Stomach (tissue), 9 donors: ENCODE results near the gene WNT9A. TPM values are rescaled to one million over a fixed set of nuclear protein-coding genes. Genes with fewer than 3 reads are reported as not detected.

ENCODE experiments used
- DNase-seq, 2 donors: peaks; one replicate each; pipeline versions ENCODE4 v3.0.0 to v3.0.0-alpha.2; 2013 to 2019
- H3K27ac ChIP-seq, 5 donors: fragments of 200-600 bp in 4 of 5; sonication (generic) in 4 of 5; one replicate each; pipeline ENCODE4 v1.5.1; 2013 to 2019; ENCODE audit warnings: mild to moderate bottlenecking in 1 of 5, moderate library complexity in 1 of 5
- H3K27me3 ChIP-seq, 3 donors: fragments of 200-600 bp; sonication (generic); one replicate each; pipeline ENCODE4 v1.5.1; 2017 to 2019; ENCODE audit warnings: mixed run types in 1 of 3
- H3K36me3 ChIP-seq, 4 donors: fragments of 200-600 bp; sonication (generic); 1 replicate in 3 of 4; 2 replicates in 1 of 4; pipeline ENCODE4 v1.5.1; 2016 to 2019
- H3K4me1 ChIP-seq, 4 donors: fragments of 200-600 bp; sonication (generic); one replicate each; pipeline ENCODE4 v1.5.1; 2016 to 2019
- H3K4me3 ChIP-seq, 4 donors: fragments of 200-600 bp; sonication (generic) in 3 of 4; one replicate each; pipeline ENCODE4 v1.5.1; 2016 to 2019; ENCODE audit warnings: mild to moderate bottlenecking in 1 of 4
- H3K9me3 ChIP-seq, 4 donors: fragments of 200-600 bp; sonication (generic); one replicate each; pipeline ENCODE4 v1.5.1; 2016 to 2019
- EP300 ChIP-seq: sonication (generic); formaldehyde crosslinking; IDR thresholded peaks from one replicate; pipeline ENCODE4 v1.6.1; 2017; ENCODE audit warnings: antibody characterized with exemption
- POLR2A ChIP-seq, 4 donors: fragments of 450-650 bp; IDR thresholded peaks; one replicate each; pipeline ENCODE4 v1.6.1; 2016; ENCODE audit warnings: antibody characterized with exemption in 4 of 4, control low read depth in 2 of 4, mild to moderate bottlenecking in 1 of 4, moderate library complexity in 1 of 4
- POLR2AphosphoS5 ChIP-seq, 3 donors: sonication (generic); formaldehyde crosslinking; IDR thresholded peaks; one replicate each; pipeline ENCODE4 v1.6.1; 2016; ENCODE audit warnings: antibody characterized with exemption in 3 of 3
- WGBS, 5 donors: extraction: QIAGEN DNeasy Blood & Tissue Kit in 3 of 5; methylation state at CpG; one replicate each; pipeline versions ENCODE4 v1.1.5 to v1.1.7; 2013 to 2018; 5-methylcytosine and 5-hydroxymethylcytosine counted together
- intact Hi-C: fragments of 100-400 bp; cut with DNase I; formaldehyde crosslinking; loops from one replicate; pipeline ENCODE4 v1.15.1; 2023; ENCODE audit warnings: low total_unique reads
- polyA plus RNA-seq, 3 donors: library from polyadenylated mRNA; stranded (reverse); fragments of 200-250 nt; gene quantifications; one replicate each; pipeline ENCODE4 v1.2.3, GENCODE V29; 2013
- total RNA-seq, 5 donors: library from RNA; depleted of rRNA; stranded (reverse); fragments of >200 nt; gene quantifications; one replicate each; pipeline versions ENCODE4 v1.1.0 to v1.2.3, GENCODE V29; 2014 to 2016
- TF ChIP-seq, protein P1 (sequence below), 7 experiments: fragments of 450-650 bp in 4 of 7; fragments of 200-600 bp in 3 of 7; sonication (generic) in 3 of 7; IDR thresholded peaks; one replicate each; pipeline ENCODE4 v1.5.1; 2016 to 2019; ENCODE audit warnings: antibody characterized with exemption in 7 of 7, control low read depth in 2 of 7, mild to moderate bottlenecking in 1 of 7
- donor health status: healthy with polysubstance abuse.
- donor health status: Bipolar disorder and iron deficiency.
- donor health status: healthy.

The WNT9A gene
- total and polyA plus RNA-seq, 8 donors, result 1.1 to 22.2 (median 3.0) TPM

DNA sequence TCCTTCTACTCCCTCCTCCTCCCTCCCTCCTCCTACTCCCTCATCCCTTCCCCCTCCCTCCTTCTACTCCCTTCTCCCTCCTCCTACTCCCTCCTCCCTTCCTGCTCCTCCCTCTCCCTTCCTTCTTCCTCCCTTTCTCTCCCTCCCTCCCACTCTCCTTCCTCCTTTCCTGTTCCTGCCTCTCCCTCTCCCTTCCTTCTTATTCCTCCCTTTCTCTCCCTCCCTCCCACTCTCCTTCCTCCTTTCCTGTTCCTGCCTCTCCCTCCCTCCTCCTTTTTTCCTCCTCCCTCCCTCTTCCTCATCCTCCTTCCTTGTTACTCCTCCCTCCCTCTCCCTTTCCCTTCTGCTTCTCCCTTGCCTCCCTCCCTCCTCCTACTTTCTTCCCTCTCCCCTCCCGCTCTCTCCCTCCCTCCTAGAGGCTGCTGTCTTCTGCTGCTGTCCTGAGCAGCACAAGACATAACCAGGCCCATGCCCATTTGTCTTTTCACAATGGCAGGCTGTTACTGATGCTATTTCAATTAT, 41.1 kb downstream of the WNT9A start:
- 85 to 93% (median 92%) methylated on average over 1 of the region's 1 CpG for WGBS, 5 donors
- H3K27ac ChIP-seq, result no peak overlapping the region
- H3K9me3 ChIP-seq, result no peaks in the 10 kb centered on the region
- TF ChIP-seq EP300 (no peak), POLR2A (IDR thresholded peaks at IDR 0.05) (no peak), POLR2AphosphoS5 (IDR thresholded peaks at IDR 0.05) (no peak)
- TF ChIP-seq, protein P1, sequence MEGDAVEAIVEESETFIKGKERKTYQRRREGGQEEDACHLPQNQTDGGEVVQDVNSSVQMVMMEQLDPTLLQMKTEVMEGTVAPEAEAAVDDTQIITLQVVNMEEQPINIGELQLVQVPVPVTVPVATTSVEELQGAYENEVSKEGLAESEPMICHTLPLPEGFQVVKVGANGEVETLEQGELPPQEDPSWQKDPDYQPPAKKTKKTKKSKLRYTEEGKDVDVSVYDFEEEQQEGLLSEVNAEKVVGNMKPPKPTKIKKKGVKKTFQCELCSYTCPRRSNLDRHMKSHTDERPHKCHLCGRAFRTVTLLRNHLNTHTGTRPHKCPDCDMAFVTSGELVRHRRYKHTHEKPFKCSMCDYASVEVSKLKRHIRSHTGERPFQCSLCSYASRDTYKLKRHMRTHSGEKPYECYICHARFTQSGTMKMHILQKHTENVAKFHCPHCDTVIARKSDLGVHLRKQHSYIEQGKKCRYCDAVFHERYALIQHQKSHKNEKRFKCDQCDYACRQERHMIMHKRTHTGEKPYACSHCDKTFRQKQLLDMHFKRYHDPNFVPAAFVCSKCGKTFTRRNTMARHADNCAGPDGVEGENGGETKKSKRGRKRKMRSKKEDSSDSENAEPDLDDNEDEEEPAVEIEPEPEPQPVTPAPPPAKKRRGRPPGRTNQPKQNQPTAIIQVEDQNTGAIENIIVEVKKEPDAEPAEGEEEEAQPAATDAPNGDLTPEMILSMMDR (IDR thresholded peaks at IDR 0.05), result no peak
- no peak for DNase-seq
- no peak overlapping the region for H3K4me3 ChIP-seq
- H3K27me3 ChIP-seq, result no peaks in the 10 kb centered on the region
- intact Hi-C loops, result no loop called here
- peaks cover 0 to 5% (median 0%) of the 10 kb centered on the region in 4 donors for H3K4me1 ChIP-seq
- H3K36me3 ChIP-seq, result no peaks in the 10 kb centered on the region

DNA sequence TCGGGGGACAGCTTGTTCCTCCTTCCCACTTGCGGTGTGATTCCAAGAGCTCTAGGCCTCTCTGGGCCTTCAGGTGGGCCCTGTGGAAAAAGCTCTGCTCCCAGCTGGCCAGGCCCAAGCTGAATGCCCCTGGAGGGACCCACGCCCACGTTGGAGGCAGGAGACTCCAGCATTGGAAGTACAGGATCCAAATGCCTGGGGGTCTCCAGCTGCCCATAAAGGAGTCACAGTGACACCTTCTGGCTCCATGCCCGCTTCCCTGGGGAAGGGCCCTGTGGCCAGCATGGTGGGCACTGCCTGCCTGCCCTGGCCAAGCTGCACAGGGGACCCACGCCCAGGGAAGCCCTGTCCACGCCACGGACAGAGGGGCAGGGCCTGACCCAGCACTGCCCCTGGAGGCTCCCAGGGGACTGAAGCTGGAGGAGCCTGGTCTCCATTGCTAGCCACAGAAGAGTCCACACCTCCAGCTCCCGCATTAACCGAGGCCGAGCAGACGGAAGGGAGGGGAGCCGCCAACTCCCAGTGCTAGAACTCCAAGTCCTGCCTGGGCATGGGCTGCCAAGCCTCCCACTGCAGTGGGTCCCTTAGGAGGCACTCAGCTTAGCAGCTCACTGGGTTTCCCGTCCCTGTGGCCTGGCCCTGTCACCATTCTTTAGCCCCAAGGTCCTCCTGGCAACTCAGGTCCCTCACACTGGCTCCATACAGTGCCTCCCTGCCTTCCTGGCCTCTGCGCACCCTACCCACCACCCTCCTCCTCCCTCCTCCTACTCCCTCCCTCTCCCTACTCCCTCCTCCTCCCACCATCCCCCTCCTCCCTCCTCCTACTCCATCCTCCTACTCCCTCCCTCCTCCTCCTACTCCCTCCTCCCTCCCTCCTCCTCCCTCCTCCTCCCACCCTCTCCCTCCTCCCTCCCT, 41.9 kb downstream of the WNT9A start:
- intact Hi-C loops, result no loop called here
- Histone ChIP-seq H3K36me3 (no peaks in the 10 kb centered on the region), H3K27ac (no peak overlapping the region), H3K9me3 (no peaks in the 10 kb centered on the region), H3K4me1 (peaks cover 0 to 5% (median 0%) of the 10 kb centered on the region in 4 donors), H3K27me3 (no peaks in the 10 kb centered on the region), H3K4me3 (no peak overlapping the region)
- TF ChIP-seq, protein P1 (IDR thresholded peaks at IDR 0.05), result no peak
- no peak for TF ChIP-seq POLR2A (IDR thresholded peaks at IDR 0.05)
- no peak for TF ChIP-seq EP300
- no peak for TF ChIP-seq POLR2AphosphoS5 (IDR thresholded peaks at IDR 0.05)
- WGBS, 5 donors, result 74 to 85% (median 81%) methylated on average over 11 to 15 of the region's 15 CpGs
- DNase-seq, result no peak

DNA sequence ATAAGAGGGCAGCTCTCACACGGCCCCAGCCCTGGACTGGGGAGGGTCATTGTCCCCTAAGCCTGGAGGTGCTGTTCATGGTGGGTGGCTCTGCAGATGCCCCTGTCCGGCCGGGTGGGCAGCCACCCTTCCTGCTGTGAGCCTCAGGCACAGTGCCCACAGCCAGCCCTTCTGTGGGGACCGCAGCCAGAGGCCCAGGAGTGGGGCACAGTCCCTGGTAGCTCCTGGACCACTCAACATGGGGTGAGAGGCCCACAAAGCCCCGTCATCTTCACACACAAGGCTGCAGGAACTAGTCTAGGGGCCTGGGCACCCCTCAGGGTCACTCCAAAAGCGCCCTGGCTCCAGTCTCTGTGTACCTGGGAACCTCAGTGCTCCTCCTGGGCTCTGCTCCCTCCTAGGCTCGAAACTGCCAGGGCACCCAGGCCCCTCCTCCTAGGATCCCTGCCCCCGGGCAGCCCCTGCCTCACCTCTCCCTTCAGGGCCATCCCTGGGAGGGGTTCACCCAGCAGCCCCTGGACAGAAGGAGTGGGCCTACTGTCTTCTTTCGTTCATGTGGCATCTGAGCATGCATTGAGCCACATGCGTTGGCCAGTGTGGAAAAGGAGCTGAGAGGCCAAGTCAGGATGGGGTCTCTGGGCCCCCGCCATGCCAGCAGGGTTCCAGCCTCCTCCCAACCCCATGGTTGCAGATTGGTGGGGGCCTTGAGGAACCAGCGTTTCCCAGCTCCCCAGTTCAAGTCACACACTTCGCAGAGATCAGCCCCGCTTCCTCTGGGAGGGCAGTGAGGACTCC, 43.0 kb downstream of the WNT9A start:
- Histone ChIP-seq H3K4me3 (no peak overlapping the region), H3K36me3 (no peaks in the 10 kb centered on the region), H3K27ac (no peak overlapping the region), H3K4me1 (no peaks in the 10 kb centered on the region), H3K9me3 (no peaks in the 10 kb centered on the region), H3K27me3 (no peaks in the 10 kb centered on the region)
- TF ChIP-seq POLR2A (IDR thresholded peaks at IDR 0.05), result no peak
- TF ChIP-seq POLR2AphosphoS5 (IDR thresholded peaks at IDR 0.05), result no peak
- no peak for TF ChIP-seq EP300
- DNase-seq, result no peak
- intact Hi-C loops, result no loop called here
- 79 to 88% (median 83%) methylated on average over 6 to 14 of the region's 14 CpGs for WGBS, 5 donors

DNA sequence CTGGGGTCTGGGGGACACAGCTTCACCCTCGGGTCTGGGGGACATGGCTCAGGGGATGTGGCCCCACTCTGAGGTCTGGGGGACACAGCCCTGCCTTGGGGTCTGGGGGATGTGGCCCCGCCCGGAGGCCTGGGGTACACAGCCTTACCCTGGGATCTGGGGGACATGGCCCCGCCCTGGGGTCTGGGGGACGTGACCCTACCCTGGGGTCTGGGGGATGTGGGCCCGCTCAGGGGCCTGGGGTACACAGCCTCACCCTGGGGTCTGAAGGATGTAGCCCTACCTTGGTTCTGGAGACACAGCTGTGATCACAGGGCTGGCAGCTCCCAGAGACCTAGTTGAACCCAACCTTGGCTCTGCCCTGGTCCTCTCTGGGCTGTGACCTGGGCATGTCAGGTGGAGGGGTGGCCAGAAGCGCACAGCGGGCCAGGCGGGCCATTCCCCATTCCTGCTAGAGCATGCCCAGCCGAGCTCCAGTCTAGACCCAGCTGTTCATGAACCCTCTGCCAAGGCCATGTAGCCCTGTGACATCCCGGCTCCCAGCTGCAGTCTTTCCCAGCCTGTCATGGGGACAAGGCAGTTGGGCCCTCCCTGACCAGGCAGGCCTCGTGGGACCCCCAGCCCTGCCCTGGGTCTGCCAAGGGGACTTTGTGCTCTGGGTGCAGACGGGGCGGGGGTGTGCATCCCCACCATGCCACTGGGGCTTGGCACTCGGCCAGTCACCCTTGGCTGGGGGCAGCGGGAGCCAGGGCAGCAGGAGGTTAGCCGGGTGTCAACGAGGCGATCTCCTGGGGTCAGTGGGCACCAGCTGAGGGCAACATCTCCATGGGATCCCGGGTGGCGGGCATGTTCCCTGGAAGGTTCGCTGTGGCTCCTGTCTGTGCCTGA, 43.9 kb downstream of the WNT9A start:
- DNase-seq, result no peak
- H3K36me3 ChIP-seq, result no peaks in the 10 kb centered on the region
- 75 to 87% (median 82%) methylated on average over 3 to 22 of the region's 22 CpGs for WGBS, 5 donors
- H3K4me1 ChIP-seq, result no peaks in the 10 kb centered on the region
- no peak overlapping the region for H3K4me3 ChIP-seq
- intact Hi-C loops, result no loop called here
- H3K9me3 ChIP-seq, result no peaks in the 10 kb centered on the region
- no peak overlapping the region for H3K27ac ChIP-seq
- no peaks in the 10 kb centered on the region for H3K27me3 ChIP-seq
- no peak for TF ChIP-seq POLR2A (IDR thresholded peaks at IDR 0.05)
- TF ChIP-seq, protein P1 (IDR thresholded peaks at IDR 0.05), result no peak
- no peak for TF ChIP-seq POLR2AphosphoS5 (IDR thresholded peaks at IDR 0.05)
- no peak for TF ChIP-seq EP300
